GM19395 (cell line): Measurements from ENCODE around the gene GFOD2.
"Not testable (repeated sequence)": the region's sequence is repeated elsewhere in the genome, so short reads cannot be mapped to it uniquely, and the experiment has no call there.

ENCODE experiments used
- ATAC-seq: cut with Tn5 transposase; IDR thresholded peaks from one replicate; pipeline ENCODE4 v1.9.1; 2021; ENCODE audit warnings: mild to moderate bottlenecking, moderate library complexity; ENCODE audit not compliant: unreplicated experiment

GFOD2 gene

GRCh38 chr16:67719048-67719777 lies at the start of gene GFOD2:
GFOD2 (minus strand) TSS chr16:67719316; CDS start chr16:67685715, 33,601 bp downstream.
- peak; percentile 79 for ATAC-seq

DNA sequence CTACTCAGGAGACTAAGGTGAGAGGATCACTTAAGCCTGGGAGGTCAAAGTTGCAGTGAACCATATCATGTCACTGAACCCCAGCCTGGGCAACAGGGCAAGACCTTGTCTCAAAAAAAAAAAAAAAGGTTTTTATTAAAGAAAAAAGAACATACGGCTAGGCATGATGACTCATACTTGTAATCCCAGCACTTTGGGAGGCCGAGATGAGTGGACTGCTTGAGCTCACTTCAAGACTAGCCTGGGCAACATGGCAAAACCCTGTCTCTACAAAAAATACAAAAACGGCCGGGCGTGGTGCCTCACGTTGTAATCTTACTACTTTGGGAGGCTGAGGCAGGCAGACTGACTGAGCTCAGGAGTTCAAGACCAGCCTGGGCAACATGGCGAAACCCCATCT lies 48.8 kb upstream of the GFOD2 start:
- ATAC-seq: no peak

DNA sequence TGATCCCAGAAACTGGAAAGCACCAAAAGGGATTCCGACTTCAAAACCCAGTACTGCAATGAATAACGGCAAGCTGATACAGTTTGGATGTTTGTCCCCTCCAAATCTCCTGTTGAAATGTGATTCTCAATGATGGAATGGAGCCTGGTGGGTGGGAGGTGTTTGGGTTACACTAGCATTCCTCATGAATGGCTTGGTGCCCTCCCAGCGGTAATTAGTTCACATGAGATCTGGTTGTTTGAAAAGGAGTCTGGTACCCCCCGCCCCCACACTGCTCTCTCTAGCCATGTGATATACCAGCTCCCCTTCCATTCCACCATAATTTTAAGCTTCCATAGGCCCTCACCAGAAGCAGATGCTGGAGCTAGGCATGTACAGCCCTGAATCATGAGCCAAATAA lies 47.2 kb upstream of the GFOD2 start:
- ATAC-seq: no peak

GRCh38 chr16:67764158-67764667 lies 45.1 kb upstream of the GFOD2 start:
- ATAC-seq: no peak

DNA sequence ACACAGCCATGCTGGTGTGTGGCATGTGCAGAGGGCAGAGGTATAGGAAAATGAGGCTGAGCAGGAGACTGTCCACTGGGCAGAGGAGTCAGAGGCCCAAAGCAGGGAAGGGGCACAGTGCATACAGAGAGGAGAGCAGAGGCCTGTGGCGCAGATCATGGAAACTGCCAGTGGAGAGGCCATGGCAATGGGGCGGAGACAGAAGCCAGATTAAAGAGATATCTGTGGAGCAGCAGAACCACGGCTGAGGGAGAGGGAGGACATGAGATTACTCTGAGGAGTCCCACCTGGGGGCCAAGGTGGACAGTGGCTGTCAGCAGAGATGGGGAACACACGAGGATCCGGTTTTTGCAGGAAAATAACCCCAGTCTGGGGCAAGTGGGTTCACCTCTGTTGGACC lies 44.0 kb upstream of the GFOD2 start:
- no peak for ATAC-seq

- ATAC-seq: no peak
Observed at GRCh38 chr16:67762385-67762784, 43.3 kb upstream of the GFOD2 start.

DNA sequence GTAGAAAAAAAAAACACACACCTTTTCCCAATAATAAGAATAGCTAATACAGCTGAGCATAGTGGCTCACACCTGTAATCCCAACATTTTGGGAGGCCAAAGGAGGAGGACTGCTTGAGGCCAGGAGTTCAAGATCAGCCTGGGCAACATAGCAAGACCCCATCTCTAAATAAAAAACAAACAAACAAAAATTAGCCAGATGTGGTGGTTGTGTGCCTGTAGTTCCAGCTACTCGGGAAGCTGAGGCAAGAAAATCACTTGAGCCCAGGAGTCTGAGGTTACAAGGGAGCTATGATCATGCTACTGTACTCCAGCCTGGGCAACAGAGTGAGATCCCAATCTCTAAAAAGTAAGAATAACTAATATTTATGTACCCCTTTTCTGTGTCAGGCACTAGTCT lies 42.8 kb upstream of the GFOD2 start:
- no peak for ATAC-seq

DNA sequence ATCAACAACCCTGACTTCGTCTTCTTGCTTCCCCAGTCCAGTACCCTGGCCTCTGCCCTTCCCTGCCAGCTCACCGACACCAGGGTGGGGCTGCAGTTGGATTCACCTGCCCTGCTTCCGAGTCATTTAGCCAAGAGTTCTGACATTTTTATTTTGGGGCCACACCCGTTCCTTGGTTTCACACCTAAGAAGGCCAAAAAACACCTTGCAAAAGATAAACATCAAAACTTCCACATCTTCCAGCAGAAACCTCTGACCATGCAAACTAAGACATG lies 41.8 kb upstream of the GFOD2 start:
- no peak for ATAC-seq

DNA sequence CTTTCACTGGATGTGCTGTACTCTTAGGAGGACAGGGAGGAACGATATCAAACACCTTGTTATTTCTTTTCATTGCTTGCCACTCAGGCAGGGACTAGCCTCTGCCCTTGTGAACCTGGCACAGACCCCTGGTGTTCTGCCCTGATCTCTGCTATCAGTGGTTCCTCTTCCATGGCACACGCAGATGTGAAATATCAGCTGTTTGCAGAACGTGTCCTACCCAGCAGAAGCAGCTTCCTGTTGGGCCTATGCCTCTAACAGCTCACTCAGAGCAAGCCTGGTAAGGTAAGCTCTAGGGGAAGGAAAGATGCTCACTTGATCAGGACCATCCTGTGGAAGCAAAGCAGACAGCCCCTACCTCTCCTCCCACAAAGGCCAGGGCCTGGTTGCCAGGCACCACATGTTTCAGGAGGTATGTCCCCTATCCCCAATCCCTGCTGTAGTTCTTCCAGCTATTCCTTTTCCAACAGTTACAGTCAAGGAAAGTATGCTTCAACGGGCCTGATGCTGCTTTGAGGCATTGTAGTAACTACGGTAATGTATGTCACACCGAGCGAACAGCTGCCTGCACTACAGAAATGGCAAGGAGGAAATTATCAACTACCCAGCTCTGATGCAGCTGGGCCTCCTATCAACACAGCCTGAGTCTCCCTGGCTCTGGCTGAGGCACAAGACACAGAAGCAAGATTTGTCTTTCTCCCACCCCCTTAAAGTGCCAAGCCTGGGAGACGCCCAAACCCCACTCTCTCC lies 41.3 kb upstream of the GFOD2 start:
- no peak for ATAC-seq

GRCh38 chr16:67758966-67759365 lies 39.9 kb upstream of the GFOD2 start:
- ATAC-seq: no peak

- ATAC-seq: no peak
Observed at GRCh38 chr16:67758006-67758405, 38.9 kb upstream of the GFOD2 start.

DNA sequence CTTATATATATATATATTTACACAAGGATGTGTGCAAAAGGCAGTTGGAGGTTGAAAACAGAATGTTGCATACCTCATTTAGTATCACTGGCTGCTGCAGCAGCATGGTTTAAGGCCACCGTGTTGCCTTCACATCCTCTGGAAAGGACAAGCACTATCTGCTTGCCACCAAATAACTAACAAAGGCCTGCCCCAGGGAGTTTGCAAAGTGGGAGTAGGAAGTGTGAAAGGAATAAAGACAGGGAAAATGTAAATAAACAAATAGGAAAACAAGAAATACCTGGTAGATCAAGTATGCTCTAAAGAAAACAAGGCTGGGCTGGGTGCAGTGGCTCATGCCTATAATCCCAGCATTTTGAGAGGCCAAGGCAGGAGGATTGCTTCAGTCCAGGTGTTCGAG lies 33.5 kb upstream of the GFOD2 start:
- no peak for ATAC-seq

DNA sequence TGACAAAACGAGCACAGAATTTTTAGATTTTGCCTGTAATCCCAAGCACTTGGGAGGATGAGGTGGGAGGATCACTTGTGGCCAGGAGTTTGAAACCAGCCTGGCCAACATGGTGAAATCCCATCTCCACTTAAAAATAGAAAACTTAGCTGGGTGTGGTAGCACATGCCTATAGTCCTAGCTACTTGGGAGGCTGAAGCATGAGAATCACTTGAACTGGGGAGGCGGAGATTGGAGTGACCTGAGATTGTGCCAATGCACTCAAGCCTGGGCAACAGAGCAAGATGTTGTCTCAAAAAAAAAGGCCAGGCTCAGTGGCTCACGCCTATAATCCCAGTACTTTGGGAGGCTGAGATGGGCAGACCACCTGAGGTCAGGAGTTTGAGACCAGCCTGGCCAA lies 32.2 kb upstream of the GFOD2 start:
- not testable (repeated sequence) for ATAC-seq

DNA sequence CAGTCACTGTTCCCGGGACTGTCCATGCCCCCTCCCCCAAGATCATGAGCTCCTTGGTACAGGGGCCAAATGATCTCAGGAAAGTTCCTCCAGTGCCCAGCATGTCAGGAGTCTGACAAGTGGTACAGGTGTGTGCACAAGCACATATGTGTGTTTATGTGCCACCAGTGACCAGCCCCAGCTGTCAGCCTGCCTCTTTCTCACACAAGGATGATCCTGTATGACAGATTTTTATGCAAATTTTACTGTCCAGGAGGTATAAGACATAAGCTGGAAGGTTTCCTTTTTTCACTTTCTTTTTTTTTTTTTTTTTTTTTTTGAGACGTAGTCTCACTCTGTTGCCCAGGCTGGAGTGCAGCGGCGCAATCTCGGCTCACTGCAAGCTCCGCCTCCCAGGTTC lies 31.4 kb upstream of the GFOD2 start:
- ATAC-seq: peak; percentile 90

DNA sequence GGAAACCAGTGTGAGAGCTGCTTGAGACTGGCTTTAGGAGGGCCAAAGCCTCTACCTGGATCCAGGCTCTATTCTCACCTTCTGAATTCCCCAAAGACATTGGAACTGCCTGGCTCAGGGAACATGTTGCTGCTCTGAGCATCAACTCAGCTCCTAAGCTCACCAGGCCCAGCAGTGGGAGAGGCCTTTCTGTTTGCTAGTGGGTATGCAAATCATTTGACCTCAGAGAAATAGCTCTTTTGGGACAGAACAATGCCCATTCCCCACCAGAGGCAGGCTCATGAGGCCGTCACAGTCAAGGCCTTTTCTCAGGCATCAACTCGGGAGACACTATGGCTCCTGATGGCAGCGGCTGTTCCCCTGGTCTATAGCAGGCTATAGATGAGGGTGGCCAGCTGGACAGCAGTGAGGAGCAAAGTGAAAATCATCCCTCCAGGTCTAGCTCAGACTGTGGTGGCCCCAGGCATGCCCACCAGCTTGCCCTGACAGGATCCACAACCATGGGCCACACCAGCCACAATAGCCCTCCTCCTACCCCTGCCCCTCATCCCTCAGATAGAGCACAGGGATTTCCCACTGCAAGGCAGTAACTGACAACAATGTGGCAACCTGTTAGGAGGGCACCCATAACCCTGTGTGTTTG lies 30.4 kb upstream of the GFOD2 start:
- ATAC-seq: no peak

DNA sequence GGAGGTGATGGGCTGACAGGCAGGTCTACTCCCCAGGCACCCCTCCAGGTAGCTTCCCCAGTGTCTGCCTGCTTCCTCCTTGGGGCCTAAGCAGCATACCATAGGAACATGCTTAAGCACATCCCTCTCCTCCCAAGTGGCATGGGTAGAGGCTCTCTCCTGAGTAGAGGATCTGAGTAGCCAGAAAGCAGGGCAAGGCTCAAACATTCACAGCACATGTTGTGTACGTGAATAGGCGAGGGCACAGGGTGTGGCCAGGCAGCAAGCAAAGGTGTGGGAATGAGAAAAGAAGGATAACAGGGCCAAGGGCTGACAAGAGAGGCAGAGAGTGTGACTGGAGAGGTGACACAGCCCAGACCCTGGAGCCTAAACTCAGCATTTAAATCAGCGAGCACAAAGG lies 29.7 kb upstream of the GFOD2 start:
- ATAC-seq: no peak

DNA sequence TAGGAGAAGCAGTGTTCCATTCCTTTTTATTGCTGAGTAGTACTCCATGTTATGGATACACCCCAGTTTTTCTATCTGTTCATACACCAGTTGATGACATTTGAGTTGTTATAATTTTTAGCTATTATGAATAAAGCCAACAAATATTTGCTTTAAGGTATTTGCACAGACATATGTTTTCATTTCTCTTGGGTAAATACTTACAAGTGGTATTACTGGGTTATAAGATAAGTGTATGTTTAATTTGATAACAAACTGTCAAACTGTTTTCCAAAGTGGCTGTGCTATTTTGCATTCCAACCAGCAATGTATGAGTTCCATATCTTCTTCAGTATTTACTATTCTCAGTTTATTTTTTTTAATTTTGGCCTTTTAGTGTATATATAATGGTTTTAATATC lies 27.7 kb upstream of the GFOD2 start:
- no peak for ATAC-seq

- ATAC-seq: no peak
Observed at GRCh38 chr16:67741118-67741517, 22.0 kb upstream of the GFOD2 start.

- no peak for ATAC-seq
Observed at GRCh38 chr16:67740391-67740790, 21.3 kb upstream of the GFOD2 start.

DNA sequence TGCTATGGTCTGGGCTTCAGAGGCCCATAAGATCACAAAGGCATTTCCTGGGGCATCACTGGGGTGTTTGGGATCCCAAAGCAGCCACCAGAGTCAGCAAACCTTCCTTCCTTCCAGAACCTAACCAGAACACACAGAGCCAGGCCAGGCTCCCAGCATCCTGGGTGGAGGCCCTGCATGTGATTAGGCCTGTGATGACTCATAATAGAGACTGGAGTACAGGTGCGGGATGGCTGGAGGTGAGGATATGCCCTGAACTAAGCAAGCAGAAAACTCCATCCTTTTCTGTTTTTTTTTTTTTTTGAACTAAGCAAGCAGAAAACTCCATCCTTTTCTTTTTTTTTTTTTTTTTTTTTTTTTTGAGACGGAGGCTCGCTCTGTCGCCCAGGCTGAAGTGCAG lies 17.7 kb upstream of the GFOD2 start:
- no peak for ATAC-seq

- no peak for ATAC-seq
Observed at GRCh38 chr16:67734731-67735201, 15.7 kb upstream of the GFOD2 start.
